Upper lobe of left lung (tissue), 6 donors: ENCODE measurements around the gene TRIP10. TPM values are rescaled to one million over a fixed set of nuclear protein-coding genes. Genes with fewer than 3 reads are reported as not detected.

Source experiments
- ATAC-seq, 2 donors: fragments of 200-7000 bp; cut with Tn5 transposase; one replicate each; pipeline ENCODE4 v1.9.1; 2022; ENCODE audit warnings: mild to moderate bottlenecking in 2 of 2, moderate library complexity in 2 of 2; ENCODE audit not compliant: low FRiP score in 2 of 2
- DNase-seq, 2 donors: peaks; one replicate each; pipeline ENCODE4 v3.0.0-alpha.2; 2019 to 2020
- H3K27ac ChIP-seq, 4 donors: fragments of 200-600 bp; sonication (generic); one replicate each; pipeline ENCODE4 v1.5.1; 2016 to 2019
- H3K27me3 ChIP-seq, 4 donors: fragments of 200-600 bp; sonication (generic); one replicate each; pipeline ENCODE4 v1.5.1; 2017 to 2019
- H3K36me3 ChIP-seq, 4 donors: fragments of 200-600 bp; sonication (generic); one replicate each; pipeline ENCODE4 v1.5.1; 2016 to 2019
- H3K4me1 ChIP-seq, 4 donors: fragments of 200-600 bp; sonication (generic); one replicate each; pipeline ENCODE4 v1.5.1; 2018 to 2019
- H3K4me3 ChIP-seq, 4 donors: fragments of 200-600 bp; sonication (generic); one replicate each; pipeline ENCODE4 v1.5.1; 2017 to 2019; ENCODE audit warnings: mild to moderate bottlenecking in 2 of 4, moderate library complexity in 1 of 4
- H3K9me3 ChIP-seq, 4 donors: fragments of 200-600 bp; sonication (generic); one replicate each; pipeline ENCODE4 v1.5.1; 2018 to 2019
- CTCF ChIP-seq, 6 experiments: fragments of 450-650 bp in 4 of 6; fragments of 200-600 bp in 2 of 6; sonication (generic) in 2 of 6; IDR thresholded peaks; one replicate each; pipeline ENCODE4 v1.5.1; 2016 to 2019; ENCODE audit warnings: antibody characterized with exemption in 6 of 6
- EP300 ChIP-seq, 4 donors: sonication (generic); formaldehyde crosslinking; IDR thresholded peaks; one replicate each; pipeline ENCODE4 v1.5.1; 2017; ENCODE audit warnings: antibody characterized with exemption in 4 of 4, control low read depth in 2 of 4
- POLR2A ChIP-seq, 4 donors: fragments of 450-650 bp; IDR thresholded peaks; one replicate each; pipeline ENCODE4 v1.5.1; 2016 to 2017; ENCODE audit warnings: antibody characterized with exemption in 4 of 4, mild to moderate bottlenecking in 2 of 4
- POLR2AphosphoS5 ChIP-seq, 2 donors: sonication (generic); formaldehyde crosslinking; IDR thresholded peaks; one replicate each; pipeline ENCODE4 v1.5.1; 2017; ENCODE audit warnings: antibody characterized with exemption in 2 of 2
- WGBS, 2 donors: methylation state at CpG; one replicate each; pipeline ENCODE4 v1.1.5; 2017 to 2018; 5-methylcytosine and 5-hydroxymethylcytosine counted together
- total RNA-seq, 6 donors: library from RNA; depleted of rRNA in 4 of 6; stranded (reverse); fragments of >200 nt in 4 of 6; gene quantifications; one replicate each; pipeline versions ENCODE4 v1.1.0 to v1.2.1, GENCODE V29; 2016 to 2021
- donor health status: DM: no; HTN: no; CAD: no; lungs with moderate emphysema.
- donor health status: DM: no; HTN: yes; CAD: no; lungs with severe emphysema.

Gene TRIP10
- total RNA-seq, 6 donors from 2014 or later, result 59.6 to 423 (median 74.3) TPM

GRCh38 chr19:6693056-6693471 lies 46.4 kb upstream of the TRIP10 start:
- peak; percentile 8 to 53 for ATAC-seq
- peak in 1 of 2 donors; percentile 67 for DNase-seq
- Histone ChIP-seq H3K36me3 (peaks cover 0 to 53% (median 29%) of the 10 kb centered on the region in 4 donors), H3K9me3 (no peaks in the 10 kb centered on the region), H3K27ac (no peak overlapping the region), H3K4me3 (no peak overlapping the region), H3K27me3 (no peaks in the 10 kb centered on the region), H3K4me1 (no peaks in the 10 kb centered on the region)
- WGBS, 2 donors, result 89 to 93% methylated on average over 7 to 13 of the region's 13 CpGs
- no peak for TF ChIP-seq EP300 (IDR thresholded peaks at IDR 0.05)
- no peak for TF ChIP-seq POLR2A (IDR thresholded peaks at IDR 0.05)
- no peak for TF ChIP-seq POLR2AphosphoS5 (IDR thresholded peaks at IDR 0.05)
- TF ChIP-seq CTCF (IDR thresholded peaks at IDR 0.05), result no peak

GRCh38 chr19:6693681-6694080 lies 45.8 kb upstream of the TRIP10 start:
- 71 to 75% methylated on average over 6 to 7 of the region's 7 CpGs for WGBS, 2 donors
- H3K36me3 ChIP-seq, result peaks cover 0 to 55% (median 29%) of the 10 kb centered on the region in 4 donors

GRCh38 chr19:6694147-6694815 lies 45.2 kb upstream of the TRIP10 start:
- Histone ChIP-seq H3K4me3 (no peak overlapping the region), H3K27me3 (no peaks in the 10 kb centered on the region), H3K27ac (no peak overlapping the region), H3K36me3 (peaks cover 0 to 54% (median 29%) of the 10 kb centered on the region in 4 donors), H3K4me1 (no peaks in the 10 kb centered on the region), H3K9me3 (no peaks in the 10 kb centered on the region)
- no peak for TF ChIP-seq EP300 (IDR thresholded peaks at IDR 0.05)
- TF ChIP-seq POLR2A (IDR thresholded peaks at IDR 0.05), result no peak
- no peak for TF ChIP-seq POLR2AphosphoS5 (IDR thresholded peaks at IDR 0.05)
- TF ChIP-seq CTCF (IDR thresholded peaks at IDR 0.05), result no peak
- ATAC-seq, result no peak
- WGBS, 2 donors, result 93% methylated on average over 25 of the region's 25 CpGs
- DNase-seq, result no peak

More at GRCh38 chr19:6693681-6694080, 45.8 kb upstream of the TRIP10 start:
- TF ChIP-seq CTCF (IDR thresholded peaks at IDR 0.05) (no peak), POLR2A (IDR thresholded peaks at IDR 0.05) (no peak), EP300 (IDR thresholded peaks at IDR 0.05) (no peak), POLR2AphosphoS5 (IDR thresholded peaks at IDR 0.05) (no peak)
- Histone ChIP-seq H3K27me3 (no peaks in the 10 kb centered on the region), H3K27ac (no peak overlapping the region), H3K4me1 (no peaks in the 10 kb centered on the region), H3K4me3 (no peak overlapping the region), H3K9me3 (no peaks in the 10 kb centered on the region)
- no peak for DNase-seq
- ATAC-seq, result no peak

GRCh38 chr19:6696239-6696820 lies 43.1 kb upstream of the TRIP10 start:
- no peaks in the 10 kb centered on the region for H3K27me3 ChIP-seq
- 76 to 82% methylated on average over 18 of the region's 18 CpGs for WGBS, 2 donors
- no peak overlapping the region for H3K4me3 ChIP-seq
- ATAC-seq, result no peak
- peaks cover 0 to 53% (median 25%) of the 10 kb centered on the region in 4 donors for H3K36me3 ChIP-seq
- no peaks in the 10 kb centered on the region for H3K9me3 ChIP-seq
- no peaks in the 10 kb centered on the region for H3K4me1 ChIP-seq
- TF ChIP-seq POLR2A (IDR thresholded peaks at IDR 0.05) (no peak), POLR2AphosphoS5 (IDR thresholded peaks at IDR 0.05) (no peak), CTCF (IDR thresholded peaks at IDR 0.05) (no peak)
- no peak for DNase-seq
- H3K27ac ChIP-seq, result no peak overlapping the region
